Natural killer cell (primary cell): ENCODE results near the gene SLFNL1. TPM values are rescaled to one million over a fixed set of nuclear protein-coding genes. Genes with fewer than 3 reads are reported as not detected.

Source experiments
- ATAC-seq, 3 donors: fragments of 150-1000 bp in 2 of 3; fragments of 200-7000 bp in 1 of 3; cut with Tn5 transposase; 1 replicate in 1 of 3; 2 replicates in 2 of 3; pipeline ENCODE4 v1.10.0; 2021; ENCODE audit warnings: mild to moderate bottlenecking in 2 of 3, moderate library complexity in 2 of 3
- DNase-seq, 2 donors: peaks; one replicate each; pipeline versions ENCODE4 v3.0.0 to v3.0.0-alpha.2; 2013 to 2021; ENCODE audit warnings: mixed read lengths in 1 of 2
- H3K27ac ChIP-seq: one replicate; pipeline ENCODE4 v1.5.1; 2013; ENCODE audit warnings: mild to moderate bottlenecking, low read length
- H3K27me3 ChIP-seq: one replicate; pipeline ENCODE4 v1.6.1; 2013; ENCODE audit warnings: low read length; ENCODE audit not compliant: control insufficient read depth, insufficient read depth
- H3K36me3 ChIP-seq: one replicate; pipeline ENCODE4 v1.6.1; 2013; ENCODE audit warnings: low read length; ENCODE audit not compliant: control insufficient read depth, insufficient read depth
- H3K4me1 ChIP-seq: one replicate; pipeline ENCODE4 v1.6.1; 2013; ENCODE audit warnings: low read length; ENCODE audit not compliant: control insufficient read depth, insufficient read depth
- H3K4me3 ChIP-seq: one replicate; pipeline ENCODE4 v1.5.1; 2013; ENCODE audit warnings: low read length
- H3K9me3 ChIP-seq: one replicate; pipeline ENCODE4 v1.6.1; 2013; ENCODE audit warnings: low read length; ENCODE audit not compliant: control insufficient read depth, insufficient read depth
- H3K27ac Mint-ChIP-seq, 2 donors: one replicate each; pipeline ENCODE4 v1.8.0; 2022; ENCODE audit warnings: mild to moderate bottlenecking in 2 of 2, mixed read lengths in 2 of 2, moderate library complexity in 1 of 2
- H3K27me3 Mint-ChIP-seq, 2 donors: one replicate each; pipeline ENCODE4 v1.8.0; 2022; ENCODE audit warnings: low read depth in 2 of 2, mixed read lengths in 2 of 2
- H3K36me3 Mint-ChIP-seq: one replicate; pipeline ENCODE4 v1.8.0; 2022; ENCODE audit warnings: mixed read lengths
- H3K4me1 Mint-ChIP-seq, 2 donors: one replicate each; pipeline ENCODE4 v1.8.0; 2022; ENCODE audit warnings: mixed read lengths in 2 of 2
- H3K4me3 Mint-ChIP-seq: one replicate; pipeline ENCODE4 v1.8.0; 2022; ENCODE audit warnings: mild to moderate bottlenecking, moderate library complexity, mixed read lengths
- H3K9me3 Mint-ChIP-seq, 2 donors: one replicate each; pipeline ENCODE4 v1.8.0; 2022; ENCODE audit warnings: mixed read lengths in 2 of 2
- CTCF ChIP-seq: fragments of 200-600 bp; IDR thresholded peaks from one replicate; pipeline ENCODE4 v1.8.0; 2022; ENCODE audit warnings: antibody characterized with exemption
- WGBS: methylation state at CpG from one replicate; pipeline ENCODE4 v1.1.7; 2013; ENCODE audit warnings: missing lambda C conversion rate; ENCODE audit not compliant: insufficient coverage; 5-methylcytosine and 5-hydroxymethylcytosine counted together
- intact Hi-C: fragments of 100-400 bp; cut with micrococcal nuclease; formaldehyde crosslinking; loops from one replicate; pipeline ENCODE4 v1.14.2; 2022
- total RNA-seq, 4 donors: library from RNA; stranded (reverse); fragments of 120-200 nt in 1 of 4; gene quantifications; one replicate each; pipeline versions ENCODE4 v1.2.3 to v1.2.4, GENCODE V29; 2013 to 2022

The SLFNL1 gene
- total RNA-seq, 3 donors from 2014 or later (not counting 1 experiment from before 2014, with no cell fraction given), result 0.09 to 0.18 (median 0.09) TPM

- 96% methylated on average over 10 of the region's 10 CpGs for WGBS
- Mint-ChIP-seq H3K27ac (no peak overlapping the region), H3K9me3 (no peaks in the 10 kb centered on the region), H3K36me3 (peaks cover 25% of the 10 kb centered on the region), H3K4me1 (peaks cover 1 to 6% of the 10 kb centered on the region in 2 donors), H3K27me3 (no peaks in the 10 kb centered on the region), H3K4me3 (no peak overlapping the region)
- Histone ChIP-seq H3K36me3 (peaks cover 71% of the 10 kb centered on the region), H3K9me3 (no peaks in the 10 kb centered on the region), H3K4me3 (no peak overlapping the region), H3K27ac (no peak overlapping the region), H3K27me3 (no peaks in the 10 kb centered on the region), H3K4me1 (no peaks in the 10 kb centered on the region)
- DNase-seq (no peak), ATAC-seq (no peak)
- intact Hi-C loops, result no loop called here
- TF ChIP-seq CTCF, result no peak
Observed at GRCh38 chr1:40986328-40986783, 35.2 kb downstream of the SLFNL1 start.

- Histone ChIP-seq H3K27ac (no peak overlapping the region), H3K27me3 (no peaks in the 10 kb centered on the region), H3K36me3 (peaks cover 66% of the 10 kb centered on the region), H3K9me3 (no peaks in the 10 kb centered on the region), H3K4me1 (peaks cover 2% of the 10 kb centered on the region), H3K4me3 (no peak overlapping the region)
- ATAC-seq, result no peak
- no peaks in the 10 kb centered on the region for H3K9me3 Mint-ChIP-seq
- intact Hi-C loops, result no loop called here
- no peak overlapping the region for H3K4me3 Mint-ChIP-seq
- H3K36me3 Mint-ChIP-seq, result peaks cover 23% of the 10 kb centered on the region
- peaks cover 6 to 10% of the 10 kb centered on the region in 2 donors for H3K4me1 Mint-ChIP-seq
- TF ChIP-seq CTCF, result no peak
- no peak for DNase-seq
- H3K27me3 Mint-ChIP-seq, result no peaks in the 10 kb centered on the region
- 81% methylated on average over 3 of the region's 3 CpGs for WGBS
- H3K27ac Mint-ChIP-seq, result no peak overlapping the region
Observed at GRCh38 chr1:40985875-40986274, 35.6 kb downstream of the SLFNL1 start.

- no peaks in the 10 kb centered on the region for H3K9me3 Mint-ChIP-seq
- Histone ChIP-seq H3K27me3 (no peaks in the 10 kb centered on the region), H3K27ac (no peak overlapping the region), H3K36me3 (peaks cover 60% of the 10 kb centered on the region), H3K4me1 (peaks cover 9% of the 10 kb centered on the region), H3K4me3 (no peak overlapping the region), H3K9me3 (no peaks in the 10 kb centered on the region)
- no peak for ATAC-seq
- TF ChIP-seq CTCF, result no peak
- H3K4me3 Mint-ChIP-seq, result no peak overlapping the region
- intact Hi-C loops, result no loop called here
- H3K27me3 Mint-ChIP-seq, result no peaks in the 10 kb centered on the region
- no peak for DNase-seq
- no peak overlapping the region for H3K27ac Mint-ChIP-seq
- peaks cover 13 to 17% of the 10 kb centered on the region in 2 donors for H3K4me1 Mint-ChIP-seq
- WGBS, result 66% methylated on average over 5 of the region's 5 CpGs
- peaks cover 23% of the 10 kb centered on the region for H3K36me3 Mint-ChIP-seq
Observed at GRCh38 chr1:40985161-40985560, 36.4 kb downstream of the SLFNL1 start.

GRCh38 chr1:40984531-40984930 is 37.0 kb downstream of the SLFNL1 start:
- TF ChIP-seq CTCF, result no peak
- no peak overlapping the region for H3K4me3 Mint-ChIP-seq
- no peak overlapping the region for H3K27ac Mint-ChIP-seq
- no peaks in the 10 kb centered on the region for H3K27me3 Mint-ChIP-seq
- no peak for DNase-seq
- no peaks in the 10 kb centered on the region for H3K9me3 ChIP-seq
- no peaks in the 10 kb centered on the region for H3K9me3 Mint-ChIP-seq
- H3K36me3 Mint-ChIP-seq, result peaks cover 21% of the 10 kb centered on the region
- H3K4me1 ChIP-seq, result peaks cover 9% of the 10 kb centered on the region
- H3K4me1 Mint-ChIP-seq, result peaks cover 13 to 18% of the 10 kb centered on the region in 2 donors
- H3K27me3 ChIP-seq, result no peaks in the 10 kb centered on the region
- H3K36me3 ChIP-seq, result peaks cover 55% of the 10 kb centered on the region
- intact Hi-C loops, result no loop called here
- H3K27ac ChIP-seq, result no peak overlapping the region
- ATAC-seq, result no peak
- 100% methylated on average over 4 of the region's 4 CpGs for WGBS
- H3K4me3 ChIP-seq, result no peak overlapping the region
